ENCODE data around the gene THSD8. TPM values are rescaled to one million over a fixed set of nuclear protein-coding genes. Genes with fewer than 3 reads are reported as not detected.
"Not testable (repeated sequence)": the region's sequence is repeated elsewhere in the genome, so short reads cannot be mapped to it uniquely, and the experiment has no call there.

THSD8 gene
- total and polyA plus RNA-seq, 8 donors = 2.9 to 8.3 (median 5.1) TPM; not detected in 5

GRCh38 chr19:12797141-12797587 lies 4.7 kb upstream of the THSD8 start:
- Histone ChIP-seq H3K36me3 (peaks cover 12 to 38% (median 33%) of the 10 kb centered on the region in 4 donors), H3K4me1 (peaks cover 30 to 61% (median 46%) of the 10 kb centered on the region in 4 donors), H3K27ac (no peak overlapping the region), H3K27me3 (peaks cover 0 to 6% (median 0%) of the 10 kb centered on the region in 3 donors), H3K4me3 (no peak overlapping the region), H3K9me3 (no peaks in the 10 kb centered on the region)
- DNase-seq = no peak
- 91 to 94% (median 92%) methylated on average over 6 of the region's 6 CpGs for WGBS, 5 donors
- intact Hi-C loops (cut with DNase I; ENCODE audit: low total_unique reads) = no loop called here
- TF ChIP-seq POLR2A (IDR thresholded peaks at IDR 0.05) (no peak), POLR2AphosphoS5 (IDR thresholded peaks at IDR 0.05) (peak in 2 of 3 donors; percentile 4 to 49), EP300 (IDR thresholded peaks at IDR 0.05) (no peak)
- TF ChIP-seq, protein P1, sequence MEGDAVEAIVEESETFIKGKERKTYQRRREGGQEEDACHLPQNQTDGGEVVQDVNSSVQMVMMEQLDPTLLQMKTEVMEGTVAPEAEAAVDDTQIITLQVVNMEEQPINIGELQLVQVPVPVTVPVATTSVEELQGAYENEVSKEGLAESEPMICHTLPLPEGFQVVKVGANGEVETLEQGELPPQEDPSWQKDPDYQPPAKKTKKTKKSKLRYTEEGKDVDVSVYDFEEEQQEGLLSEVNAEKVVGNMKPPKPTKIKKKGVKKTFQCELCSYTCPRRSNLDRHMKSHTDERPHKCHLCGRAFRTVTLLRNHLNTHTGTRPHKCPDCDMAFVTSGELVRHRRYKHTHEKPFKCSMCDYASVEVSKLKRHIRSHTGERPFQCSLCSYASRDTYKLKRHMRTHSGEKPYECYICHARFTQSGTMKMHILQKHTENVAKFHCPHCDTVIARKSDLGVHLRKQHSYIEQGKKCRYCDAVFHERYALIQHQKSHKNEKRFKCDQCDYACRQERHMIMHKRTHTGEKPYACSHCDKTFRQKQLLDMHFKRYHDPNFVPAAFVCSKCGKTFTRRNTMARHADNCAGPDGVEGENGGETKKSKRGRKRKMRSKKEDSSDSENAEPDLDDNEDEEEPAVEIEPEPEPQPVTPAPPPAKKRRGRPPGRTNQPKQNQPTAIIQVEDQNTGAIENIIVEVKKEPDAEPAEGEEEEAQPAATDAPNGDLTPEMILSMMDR (IDR thresholded peaks at IDR 0.05) = no peak

DNA sequence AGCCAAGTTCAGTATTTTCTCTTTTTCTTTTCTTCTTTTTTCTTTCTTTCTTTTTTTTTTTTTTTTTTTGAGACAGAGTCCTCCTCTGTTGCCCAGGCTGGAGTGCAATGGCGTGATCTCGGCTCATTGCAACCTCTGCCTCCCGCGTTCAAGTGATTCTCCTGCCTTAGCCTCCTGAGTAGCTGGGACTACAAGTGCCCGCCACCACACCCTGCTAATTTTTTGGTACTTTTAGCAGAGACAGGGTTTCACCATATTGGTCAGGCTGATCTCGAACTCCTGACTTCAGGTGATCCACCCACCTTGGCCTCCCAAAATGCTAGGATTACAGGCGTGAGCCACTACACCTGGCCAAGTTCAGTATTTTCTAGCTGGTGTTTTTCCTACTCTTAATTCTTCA lies 4.3 kb upstream of the THSD8 start:
- peak in 1 of 3 donors; percentile 9 for TF ChIP-seq POLR2AphosphoS5 (IDR thresholded peaks at IDR 0.05)
- peaks cover 30 to 65% (median 51%) of the 10 kb centered on the region in 4 donors for H3K4me1 ChIP-seq
- H3K9me3 ChIP-seq; H3K27me3 ChIP-seq; H3K4me3 ChIP-seq; DNase-seq; intact Hi-C loops (cut with DNase I; ENCODE audit: low total_unique reads); H3K27ac ChIP-seq: not testable (repeated sequence)
- peaks cover 12 to 38% (median 33%) of the 10 kb centered on the region in 4 donors for H3K36me3 ChIP-seq
- 94 to 97% (median 95%) methylated on average over 7 of the region's 7 CpGs for WGBS, 5 donors

GRCh38 chr19:12799742-12800465 lies 2.0 kb upstream of the THSD8 start:
- H3K9me3 ChIP-seq = no peaks in the 10 kb centered on the region
- no peak for DNase-seq
- H3K27me3 ChIP-seq = peaks cover 0 to 6% (median 0%) of the 10 kb centered on the region in 3 donors
- intact Hi-C loops (cut with DNase I; ENCODE audit: low total_unique reads) = loop anchor here (5.0 kb wide), 1 partner anchor 33 kb away; no protein-coding TSS in a partner anchor
- H3K27ac ChIP-seq = peak overlapping the region in 3 of 5 donors; percentile 4 to 86 (median 86)
- TF ChIP-seq POLR2A (IDR thresholded peaks at IDR 0.05) (no peak), POLR2AphosphoS5 (IDR thresholded peaks at IDR 0.05) (no peak), EP300 (IDR thresholded peaks at IDR 0.05) (no peak)
- TF ChIP-seq, protein P1 (IDR thresholded peaks at IDR 0.05) = no peak
- 74 to 92% (median 81%) methylated on average over 15 to 18 of the region's 18 CpGs for WGBS, 5 donors
- H3K36me3 ChIP-seq = peaks cover 12 to 38% (median 33%) of the 10 kb centered on the region in 4 donors
- peaks cover 20 to 58% (median 41%) of the 10 kb centered on the region in 4 donors for H3K4me1 ChIP-seq
- peak overlapping the region; percentile 80 to 86 (median 80) for H3K4me3 ChIP-seq

DNA sequence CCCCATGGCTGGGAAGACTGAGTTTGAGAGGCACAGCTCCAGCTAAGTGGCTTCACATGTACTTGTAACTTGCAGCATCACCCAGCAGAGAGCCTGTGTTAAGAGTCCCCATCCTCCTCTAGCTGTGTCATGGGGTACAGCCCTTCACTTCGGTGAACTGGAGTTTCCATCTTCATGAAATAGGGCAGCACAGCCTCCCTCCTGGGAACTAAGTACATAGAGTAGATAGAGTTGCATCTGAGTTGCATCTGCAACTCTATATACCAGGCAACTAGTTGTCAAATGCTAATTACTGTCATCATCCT lies 1.5 kb upstream of the THSD8 start:
- intact Hi-C loops (cut with DNase I; ENCODE audit: low total_unique reads) = loop anchor here (5.0 kb wide), 1 partner anchor 33 kb away; no protein-coding TSS in a partner anchor
- WGBS, 5 donors = 25 to 90% (median 55%) methylated on average over 1 of the region's 1 CpG

More for the DNA sequence above, 1.5 kb upstream of the THSD8 start:
- peak overlapping the region; percentile 80 to 86 (median 80) for H3K4me3 ChIP-seq
- H3K36me3 ChIP-seq = peaks cover 12 to 38% (median 33%) of the 10 kb centered on the region in 4 donors
- no peaks in the 10 kb centered on the region for H3K9me3 ChIP-seq
- DNase-seq = no peak
- H3K4me1 ChIP-seq = peaks cover 20 to 54% (median 39%) of the 10 kb centered on the region in 4 donors
- no peak for TF ChIP-seq POLR2A (IDR thresholded peaks at IDR 0.05)
- TF ChIP-seq POLR2AphosphoS5 (IDR thresholded peaks at IDR 0.05) = no peak
- TF ChIP-seq, protein P1 (IDR thresholded peaks at IDR 0.05) = no peak
- no peak for TF ChIP-seq EP300 (IDR thresholded peaks at IDR 0.05)
- H3K27ac ChIP-seq = peak overlapping the region in 4 of 5 donors; percentile 4 to 86 (median 84)
- peaks cover 0 to 6% (median 0%) of the 10 kb centered on the region in 3 donors for H3K27me3 ChIP-seq
